ENCODE data around the gene MBOAT2.
A peak's percentile ranks its signal among the peaks of the same experiment; 100 is the strongest.

The MBOAT2 gene

GRCh38 chr2:8851811-8852560 is 151.5 kb downstream of the MBOAT2 start:
- DNase-seq, result no peak

DNA sequence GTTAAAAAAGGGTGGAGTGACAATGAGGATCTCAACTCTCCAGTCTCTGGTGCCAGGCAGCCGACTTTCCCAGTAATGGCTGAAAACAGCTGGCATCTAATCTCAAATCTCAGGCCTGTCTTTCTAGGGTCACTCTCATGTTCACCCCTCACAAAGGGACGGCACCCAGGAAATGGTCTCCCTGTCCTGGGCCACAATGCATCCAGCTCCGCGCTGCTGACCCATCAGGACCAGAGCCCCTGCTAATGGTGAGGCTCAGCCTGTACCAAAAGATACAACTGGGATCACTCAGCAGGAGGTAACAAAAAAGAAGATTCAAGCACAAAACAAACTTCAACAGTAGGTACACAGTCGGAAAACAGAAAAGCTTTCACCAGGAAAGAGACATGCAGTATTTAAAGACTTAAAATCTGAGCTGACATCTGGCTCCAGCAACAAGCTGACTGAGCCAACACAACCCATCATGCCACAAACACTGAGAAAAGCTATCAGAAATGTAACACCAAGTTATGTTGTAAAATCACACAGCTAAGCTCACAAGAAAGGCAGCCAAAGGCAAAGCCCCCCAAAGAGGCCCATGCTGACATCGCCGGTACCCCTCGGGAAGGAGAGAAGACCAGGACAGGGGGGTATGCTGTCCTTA is 152.5 kb downstream of the MBOAT2 start:
- DNase-seq, result no peak

DNA sequence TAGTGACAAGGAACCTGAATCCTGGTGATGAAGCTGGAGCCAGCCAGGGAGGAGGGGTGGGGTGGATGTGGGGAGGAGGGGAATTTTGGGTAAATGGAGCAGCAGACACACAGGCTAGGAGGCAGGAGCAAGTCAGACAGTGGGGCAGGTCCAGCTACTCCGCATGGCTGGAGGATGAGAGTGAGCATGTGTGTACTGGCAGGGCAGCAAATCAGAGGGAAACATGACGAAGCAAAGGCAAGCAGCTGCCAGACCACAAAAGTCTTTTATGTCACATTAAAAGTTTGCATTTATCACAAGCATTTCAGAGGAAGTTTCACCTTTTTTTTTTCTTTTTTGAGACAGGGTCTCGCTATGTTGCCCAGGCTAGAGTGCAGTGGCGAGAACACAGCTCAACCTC is 154.2 kb downstream of the MBOAT2 start:
- no peak for DNase-seq

- no peak for DNase-seq
Observed at GRCh38 chr2:8848328-8849100, 155.0 kb downstream of the MBOAT2 start.

- DNase-seq, result no peak
Observed at GRCh38 chr2:8847400-8847799, 156.1 kb downstream of the MBOAT2 start.

GRCh38 chr2:8841932-8842331 is 161.6 kb downstream of the MBOAT2 start:
- no peak for DNase-seq

DNA sequence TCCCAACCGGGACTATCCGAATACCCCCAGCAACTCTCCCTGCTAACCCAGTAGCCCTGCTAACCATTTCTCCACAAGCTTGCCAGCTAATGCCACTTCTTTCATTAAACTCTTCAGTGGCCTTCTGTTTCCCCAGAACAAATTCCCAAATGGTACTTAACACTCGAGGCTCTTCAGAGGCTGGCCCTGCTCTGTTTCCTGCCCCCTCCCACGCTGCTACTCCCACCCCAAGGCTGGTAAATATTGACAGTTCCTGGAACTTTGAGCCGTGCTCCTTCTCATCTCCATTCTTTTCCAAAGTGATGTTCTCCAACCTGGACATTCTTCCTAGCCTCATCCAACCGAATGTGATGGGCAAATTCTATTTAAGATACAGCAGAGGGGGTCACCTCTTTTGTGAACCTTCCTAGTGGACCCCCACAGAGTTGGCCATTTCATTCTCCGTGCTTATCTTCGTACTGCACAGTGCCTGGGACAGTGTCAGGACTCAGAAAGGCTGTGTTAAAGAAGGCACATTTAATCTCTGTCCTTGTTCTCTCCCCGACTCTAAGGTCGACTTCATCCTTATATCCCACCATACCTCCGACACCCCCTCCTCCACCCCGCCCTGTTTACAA is 162.9 kb downstream of the MBOAT2 start:
- DNase-seq, result no peak

GRCh38 chr2:8839189-8839965 is 164.1 kb downstream of the MBOAT2 start:
- no peak for DNase-seq

GRCh38 chr2:8837795-8838140 is 165.7 kb downstream of the MBOAT2 start:
- no peak for DNase-seq

DNA sequence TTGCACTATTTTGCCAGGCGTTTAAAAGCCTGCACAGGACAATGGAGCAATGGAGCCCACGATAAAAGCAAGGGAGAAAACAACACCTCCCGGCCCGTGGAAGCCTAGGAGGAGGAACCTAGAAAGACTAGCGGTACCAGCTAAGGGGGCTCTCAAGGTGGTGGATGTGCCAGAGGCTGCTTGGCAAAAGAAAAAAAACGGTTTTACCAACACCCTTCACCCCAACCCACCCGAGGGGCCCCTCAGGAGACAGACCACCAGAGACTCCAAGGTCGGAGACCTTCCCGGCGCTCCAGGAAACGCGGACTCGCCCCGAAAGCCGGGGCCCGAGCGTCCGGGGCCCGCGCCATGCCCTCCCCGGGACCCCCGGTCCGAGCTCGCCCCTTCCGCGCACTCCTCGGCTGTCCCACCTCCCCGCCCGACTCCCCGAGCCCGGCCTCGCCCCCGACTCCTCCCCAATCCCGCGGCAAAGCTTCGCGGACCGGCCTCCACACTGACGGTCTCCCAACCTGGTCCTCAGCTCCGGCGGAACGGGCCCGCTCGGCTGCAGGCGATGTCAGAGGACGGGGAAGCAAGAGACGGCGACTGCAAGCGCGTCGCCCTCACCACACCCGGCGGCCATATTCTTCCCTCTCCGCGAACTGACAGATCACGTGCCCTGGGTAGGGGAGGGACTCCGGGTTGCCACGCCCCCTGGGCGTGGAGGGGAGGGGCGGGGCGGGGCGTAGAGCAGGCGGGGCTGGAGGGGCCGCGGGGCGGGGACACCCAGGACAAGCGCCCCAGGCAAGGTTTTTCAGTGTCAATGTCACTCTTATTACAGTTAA is 166.3 kb downstream of the MBOAT2 start, which contains the start of gene KIDINS220:
TSS of gene KIDINS220 (minus strand) at position 643 of the 824 bp plus-strand sequence. CDS start 10,520 bp downstream, outside the sequence.
- DNase-seq, result peak; percentile 67

DNA sequence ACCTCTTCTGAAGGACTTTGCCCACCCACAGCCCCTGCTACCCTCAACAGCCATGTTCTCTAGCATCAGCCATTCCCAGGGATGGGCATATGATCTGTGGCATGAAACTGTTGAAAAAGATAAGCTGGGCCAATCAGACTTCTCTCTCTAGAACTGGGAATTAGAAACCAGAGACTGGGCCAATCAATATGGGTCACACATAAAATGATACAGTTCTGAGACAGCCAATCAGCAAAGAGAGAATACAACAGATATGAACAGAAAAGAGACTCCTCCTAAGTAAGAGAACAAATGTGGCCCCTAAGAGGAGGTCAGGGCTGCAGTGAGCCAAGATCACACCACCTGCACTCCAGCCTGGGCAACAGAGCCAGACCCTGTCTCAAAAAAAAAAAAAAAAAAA is 168.2 kb downstream of the MBOAT2 start:
- DNase-seq, result no peak

DNA sequence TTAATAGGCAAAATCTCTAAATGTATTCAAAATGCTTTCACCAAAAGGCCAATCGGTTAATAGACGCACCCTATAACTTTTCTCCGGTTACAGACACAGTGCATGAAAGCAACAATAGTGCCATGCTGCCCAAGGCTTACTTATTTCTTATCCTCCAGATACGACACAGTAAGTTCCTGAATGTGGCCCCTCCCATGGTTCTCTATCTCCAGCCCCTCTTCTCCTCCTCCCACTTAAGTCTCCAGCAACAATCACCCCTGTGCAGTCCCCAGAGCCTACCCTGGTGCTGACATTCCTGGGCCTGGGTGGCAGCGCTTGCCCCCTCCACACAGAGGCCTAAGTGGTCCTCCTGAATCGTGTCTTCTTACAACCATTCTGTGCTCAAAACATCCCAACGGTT is 169.6 kb downstream of the MBOAT2 start:
- no peak for DNase-seq

DNA sequence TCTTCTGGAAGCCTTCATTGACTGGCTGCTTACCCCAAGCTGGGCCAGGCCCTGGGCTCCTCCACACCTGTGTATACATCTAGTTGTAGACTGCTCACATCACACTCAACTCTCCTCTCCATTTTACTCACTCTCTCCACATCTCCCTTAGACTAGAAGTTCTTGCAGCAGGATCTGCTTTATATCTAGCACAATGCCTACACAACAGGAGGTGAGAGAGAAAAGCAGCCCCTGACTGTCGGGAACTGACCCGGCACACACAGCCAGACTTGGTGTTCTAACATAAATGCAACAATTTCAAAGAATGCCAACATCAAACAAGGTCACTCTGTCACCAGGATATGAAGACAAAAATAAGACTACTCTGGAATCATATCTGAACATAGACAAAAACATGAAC is 172.0 kb downstream of the MBOAT2 start:
- DNase-seq, result no peak

DNA sequence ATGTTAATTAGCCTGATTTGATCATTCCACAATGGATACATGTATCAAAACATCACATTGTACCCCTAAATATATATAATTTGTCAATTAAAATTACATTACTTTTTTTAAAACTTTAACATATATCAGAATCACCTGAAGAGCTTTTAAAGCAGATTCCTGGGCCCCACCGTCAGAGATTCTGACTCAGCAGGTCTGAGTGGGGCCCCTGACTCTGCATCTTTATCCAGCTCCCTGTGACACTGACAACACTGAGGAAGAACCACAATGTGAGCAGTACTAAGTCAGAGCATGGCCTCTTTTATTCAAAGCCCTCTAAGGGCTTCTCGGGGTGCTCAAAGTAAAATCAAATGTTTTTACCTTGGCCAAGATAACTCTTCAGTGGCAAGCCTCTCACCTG is 175.8 kb downstream of the MBOAT2 start:
- DNase-seq, result no peak

DNA sequence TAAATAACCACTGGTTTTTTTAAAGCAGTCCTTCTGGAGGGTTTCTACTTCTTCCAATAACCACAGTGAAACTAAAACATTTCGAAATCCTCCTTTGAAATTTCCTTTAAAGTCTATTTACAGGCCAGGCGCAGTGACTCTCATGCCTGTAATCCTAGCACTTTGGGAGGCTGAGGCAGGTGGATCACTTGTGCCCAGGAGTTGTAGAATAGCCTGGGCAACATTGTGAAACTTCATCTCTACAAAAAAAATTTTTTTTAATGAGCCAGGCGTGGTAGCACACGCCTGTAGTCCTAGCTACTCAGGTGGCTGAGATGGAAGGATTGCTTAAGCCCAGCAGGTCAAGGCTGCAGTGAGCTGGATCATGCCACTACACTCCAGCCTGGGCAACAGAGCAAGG is 181.3 kb downstream of the MBOAT2 start:
- no peak for DNase-seq

DNA sequence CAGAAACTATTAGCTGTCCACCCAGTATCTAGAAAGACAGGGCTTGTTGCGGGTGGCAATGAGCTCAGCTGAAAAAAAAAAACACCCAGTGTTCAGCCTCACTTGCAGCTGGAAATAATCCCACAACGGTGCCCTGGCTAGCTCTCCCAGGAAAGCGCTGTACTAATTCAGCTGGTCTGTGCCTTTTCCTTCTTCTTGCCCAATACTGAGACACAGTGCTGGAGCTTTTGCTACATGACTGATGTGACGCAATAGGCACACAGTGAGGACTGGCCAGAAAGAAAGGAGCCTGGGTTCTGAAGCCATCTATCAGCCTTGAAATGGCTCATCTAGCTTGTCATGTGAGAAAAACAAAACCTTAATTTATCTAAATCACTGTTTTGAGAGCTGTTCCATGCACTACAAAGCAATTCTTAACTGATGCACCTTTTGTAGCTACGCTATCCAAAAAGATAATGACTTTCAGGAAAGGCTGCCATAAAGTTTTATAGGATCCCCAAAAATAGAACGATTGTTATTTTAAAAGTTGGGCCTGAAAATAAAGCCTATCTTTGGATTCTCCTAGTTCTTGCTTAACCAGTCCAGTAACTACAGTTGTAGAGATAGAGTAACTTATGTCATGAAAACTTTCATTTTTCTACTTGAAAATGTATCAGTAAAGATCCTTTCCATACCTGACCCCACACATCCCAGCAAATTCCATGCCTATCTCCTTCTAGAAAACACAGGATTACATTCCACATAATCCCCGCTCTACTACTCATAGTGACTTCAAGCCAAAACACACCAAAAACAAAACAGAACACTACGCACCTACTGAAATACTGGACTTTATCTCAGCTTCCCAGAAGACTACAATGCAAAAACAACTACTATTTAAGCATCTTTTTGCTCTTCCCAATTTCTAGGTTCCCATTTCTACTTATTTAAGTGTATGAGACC is 181.9 kb downstream of the MBOAT2 start:
- no peak for DNase-seq

GRCh38 chr2:8819948-8820347 is 183.5 kb downstream of the MBOAT2 start:
- no peak for DNase-seq

- no peak for DNase-seq
Observed at GRCh38 chr2:8819194-8819593, 184.3 kb downstream of the MBOAT2 start.

GRCh38 chr2:8817221-8817620 is 186.3 kb downstream of the MBOAT2 start:
- no peak for DNase-seq

GRCh38 chr2:8806885-8807704 is 196.4 kb downstream of the MBOAT2 start:
- no peak for DNase-seq

Data from NCI-H748 treated with DMSO at 0.1 percent for 48 hours (cell line).